ENCODE data around the gene SPTLC3. TPM values are rescaled to one million over a fixed set of nuclear protein-coding genes. Genes with fewer than 3 reads are reported as not detected.

SPTLC3 gene
- total and polyA plus RNA-seq, 2 experiments from 2014 or later, result 36.3 to 47.6 TPM

DNA sequence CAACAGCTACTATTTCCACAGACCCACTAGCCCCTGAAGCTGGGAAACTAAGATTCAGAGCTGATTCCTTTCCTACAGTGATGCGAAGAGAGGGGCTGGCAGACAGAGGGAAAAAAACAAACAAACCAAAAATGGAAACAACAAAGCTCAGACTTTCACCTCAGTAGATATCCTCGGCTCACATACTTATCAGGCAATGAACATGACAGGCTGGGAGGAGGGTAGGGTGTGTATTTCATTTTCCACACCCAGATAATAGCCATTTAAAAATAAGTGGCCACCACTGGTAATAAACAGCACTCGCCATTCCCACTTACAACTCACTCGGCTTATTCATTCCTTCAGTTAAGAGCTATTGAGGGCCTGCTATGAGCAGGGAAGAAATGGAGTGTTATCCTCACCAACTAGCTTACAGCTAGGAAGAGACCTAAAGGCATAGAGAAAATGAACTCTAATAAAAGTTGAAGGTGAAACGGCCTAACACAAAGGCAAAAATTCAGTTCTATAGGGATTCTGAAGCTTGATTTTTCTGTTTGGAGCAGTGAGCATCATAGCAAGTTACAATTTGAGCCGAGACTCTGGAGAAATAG lies 32.0 kb upstream of the SPTLC3 start:
- H2AFZ ChIP-seq, result peak overlapping the region; percentile 17
- peaks cover 17% of the 10 kb centered on the region for H3K4me1 ChIP-seq (ENCODE audit: insufficient read depth)
- no peaks in the 10 kb centered on the region for H3K36me3 ChIP-seq (replicated peaks; ENCODE audit: insufficient read depth, low read depth)
- H3K9me3 ChIP-seq (ENCODE audit: low read depth), result no peaks in the 10 kb centered on the region
- H3K4me2 ChIP-seq, result peak overlapping the region; percentile 36
- 59% methylated on average over 6 of the region's 6 CpGs for WGBS (ENCODE audit: low lambda C conversion rate, missing lambda C conversion rate)
- H3K79me2 ChIP-seq, result no peaks in the 10 kb centered on the region
- no peak for DNase-seq (ENCODE audit: low spot score)
- no peak overlapping the region for H3K4me3 ChIP-seq
- H3K27ac ChIP-seq, result peak overlapping the region; percentile 64
- TF ChIP-seq EZH2 (IDR thresholded peaks at IDR 0.05; ENCODE audit: borderline replicate concordance), result no peak
- TF ChIP-seq, protein P1, sequence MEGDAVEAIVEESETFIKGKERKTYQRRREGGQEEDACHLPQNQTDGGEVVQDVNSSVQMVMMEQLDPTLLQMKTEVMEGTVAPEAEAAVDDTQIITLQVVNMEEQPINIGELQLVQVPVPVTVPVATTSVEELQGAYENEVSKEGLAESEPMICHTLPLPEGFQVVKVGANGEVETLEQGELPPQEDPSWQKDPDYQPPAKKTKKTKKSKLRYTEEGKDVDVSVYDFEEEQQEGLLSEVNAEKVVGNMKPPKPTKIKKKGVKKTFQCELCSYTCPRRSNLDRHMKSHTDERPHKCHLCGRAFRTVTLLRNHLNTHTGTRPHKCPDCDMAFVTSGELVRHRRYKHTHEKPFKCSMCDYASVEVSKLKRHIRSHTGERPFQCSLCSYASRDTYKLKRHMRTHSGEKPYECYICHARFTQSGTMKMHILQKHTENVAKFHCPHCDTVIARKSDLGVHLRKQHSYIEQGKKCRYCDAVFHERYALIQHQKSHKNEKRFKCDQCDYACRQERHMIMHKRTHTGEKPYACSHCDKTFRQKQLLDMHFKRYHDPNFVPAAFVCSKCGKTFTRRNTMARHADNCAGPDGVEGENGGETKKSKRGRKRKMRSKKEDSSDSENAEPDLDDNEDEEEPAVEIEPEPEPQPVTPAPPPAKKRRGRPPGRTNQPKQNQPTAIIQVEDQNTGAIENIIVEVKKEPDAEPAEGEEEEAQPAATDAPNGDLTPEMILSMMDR (IDR thresholded peaks at IDR 0.05; ENCODE audit: poor library complexity), result no peak
- no peak for TF ChIP-seq EZH2phosphoT487 (IDR thresholded peaks at IDR 0.05; ENCODE audit: low read depth, severe bottlenecking, unreplicated experiment)
- no peaks in the 10 kb centered on the region for H3K9me2 ChIP-seq (replicated peaks; ENCODE audit: insufficient read depth)
- H3K27me3 ChIP-seq, result no peaks in the 10 kb centered on the region
- H4K20me1 ChIP-seq (ENCODE audit: insufficient read depth, poor library complexity, severe bottlenecking), result no peaks in the 10 kb centered on the region

DNA sequence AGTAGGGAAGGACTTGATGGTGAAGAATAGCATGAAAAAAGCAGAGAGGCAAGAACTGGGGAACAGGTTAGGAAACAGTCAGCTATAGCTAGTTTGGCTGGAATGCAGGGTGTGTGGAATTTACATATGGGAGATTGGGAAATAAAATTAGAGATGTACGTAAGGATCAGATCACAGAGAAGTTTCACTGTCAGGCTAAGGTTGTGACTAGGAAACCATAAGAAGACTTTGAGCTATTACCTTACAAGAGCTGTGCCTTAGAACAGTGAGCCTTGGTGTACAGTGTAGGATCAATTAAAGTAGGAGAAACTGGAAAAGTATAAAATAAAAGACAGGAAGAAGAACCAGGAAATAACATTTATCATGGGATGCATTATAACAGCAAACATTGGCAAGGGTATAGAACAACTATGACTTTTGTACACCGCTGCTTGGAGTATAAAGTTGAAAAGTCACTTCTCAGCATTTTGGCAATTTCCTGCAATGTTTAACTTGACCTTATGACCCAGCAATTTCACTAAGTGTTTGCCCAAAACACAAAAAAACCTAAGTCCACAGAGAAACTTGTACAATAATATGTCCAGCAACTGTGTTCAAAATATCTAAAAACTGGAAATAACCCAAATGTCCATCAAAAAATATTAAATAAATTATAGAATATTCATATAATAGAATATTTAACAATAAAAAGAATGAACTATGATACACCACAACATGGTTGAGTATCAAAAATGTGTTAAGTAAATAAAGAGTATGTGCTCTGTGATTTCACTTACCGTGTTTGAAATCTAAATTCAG lies 31.2 kb upstream of the SPTLC3 start:
- Histone ChIP-seq H3K79me2 (no peaks in the 10 kb centered on the region), H3K4me2 (peak overlapping the region; percentile 36), H3K4me3 (no peak overlapping the region), H3K9me2 (replicated peaks; ENCODE audit: insufficient read depth) (no peaks in the 10 kb centered on the region), H3K4me1 (ENCODE audit: insufficient read depth) (peaks cover 17% of the 10 kb centered on the region), H4K20me1 (ENCODE audit: insufficient read depth, poor library complexity, severe bottlenecking) (no peaks in the 10 kb centered on the region), H3K27me3 (no peaks in the 10 kb centered on the region), H3K27ac (peak overlapping the region; percentile 64), H2AFZ (no peak overlapping the region), H3K36me3 (replicated peaks; ENCODE audit: insufficient read depth, low read depth) (no peaks in the 10 kb centered on the region), H3K9me3 (ENCODE audit: low read depth) (no peaks in the 10 kb centered on the region)
- DNase-seq (ENCODE audit: low spot score), result no peak
- no peak for TF ChIP-seq EZH2 (IDR thresholded peaks at IDR 0.05; ENCODE audit: borderline replicate concordance)
- TF ChIP-seq EZH2phosphoT487 (IDR thresholded peaks at IDR 0.05; ENCODE audit: low read depth, severe bottlenecking, unreplicated experiment), result no peak
- TF ChIP-seq, protein P1 (IDR thresholded peaks at IDR 0.05; ENCODE audit: poor library complexity), result no peak
- WGBS (ENCODE audit: low lambda C conversion rate, missing lambda C conversion rate), result 64% methylated on average over 3 of the region's 3 CpGs

DNA sequence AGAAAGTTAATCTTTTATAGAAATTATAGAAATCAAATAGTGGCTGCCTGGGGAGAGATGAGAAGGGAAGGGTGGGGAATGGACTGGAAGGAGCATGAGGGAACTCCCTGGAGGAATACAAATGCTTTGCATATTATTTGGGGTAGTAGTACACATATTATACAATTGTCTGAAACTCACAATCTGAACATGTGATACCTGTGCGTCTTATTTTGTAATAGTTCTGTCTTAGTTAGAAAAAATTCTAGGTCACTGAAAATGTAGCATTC lies 30.7 kb upstream of the SPTLC3 start:
- Histone ChIP-seq H3K4me2 (no peak overlapping the region), H3K27me3 (no peaks in the 10 kb centered on the region), H2AFZ (no peak overlapping the region), H3K9me3 (ENCODE audit: low read depth) (no peaks in the 10 kb centered on the region), H3K36me3 (replicated peaks; ENCODE audit: insufficient read depth, low read depth) (no peaks in the 10 kb centered on the region), H3K79me2 (no peaks in the 10 kb centered on the region), H3K27ac (no peak overlapping the region), H3K9me2 (replicated peaks; ENCODE audit: insufficient read depth) (no peaks in the 10 kb centered on the region), H4K20me1 (ENCODE audit: insufficient read depth, poor library complexity, severe bottlenecking) (no peaks in the 10 kb centered on the region), H3K4me3 (no peak overlapping the region), H3K4me1 (ENCODE audit: insufficient read depth) (peaks cover 17% of the 10 kb centered on the region)
- TF ChIP-seq EZH2phosphoT487 (IDR thresholded peaks at IDR 0.05; ENCODE audit: low read depth, severe bottlenecking, unreplicated experiment) (no peak), EZH2 (IDR thresholded peaks at IDR 0.05; ENCODE audit: borderline replicate concordance) (no peak)
- TF ChIP-seq, protein P1 (IDR thresholded peaks at IDR 0.05; ENCODE audit: poor library complexity), result no peak
- 89% methylated on average over 1 of the region's 1 CpG for WGBS (ENCODE audit: low lambda C conversion rate, missing lambda C conversion rate)
- DNase-seq (ENCODE audit: low spot score), result no peak
